ENCODE results near the gene RALGAPA2.
A peak's percentile ranks its signal among the peaks of the same experiment; 100 is the strongest.

Gene RALGAPA2

DNA sequence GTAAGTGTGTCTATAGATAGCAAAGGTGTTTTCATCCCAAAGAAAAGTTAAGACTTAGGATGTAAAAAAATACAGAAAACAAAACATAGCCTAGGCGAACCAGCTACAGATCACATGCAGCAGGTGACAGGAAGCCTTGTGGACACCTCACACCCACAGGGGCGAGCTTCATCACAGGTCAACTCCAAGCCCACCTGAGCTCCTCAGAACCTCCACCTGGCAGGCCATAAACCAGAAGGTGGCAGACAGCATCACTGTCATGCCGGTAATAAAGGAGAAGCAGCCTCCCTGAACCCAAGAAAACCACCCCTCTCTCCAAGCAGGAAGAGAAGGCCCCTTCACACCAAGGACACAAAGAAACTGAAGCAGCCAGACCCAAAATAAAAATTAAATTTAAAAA, 1.0 kb downstream of the RALGAPA2 start:
- no peaks in the 10 kb centered on the region for H3K27me3 ChIP-seq (ENCODE audit: insufficient read depth, low read length)
- H3K36me3 ChIP-seq (ENCODE audit: insufficient read depth, low read length), result no peaks in the 10 kb centered on the region
- H2AFZ ChIP-seq (ENCODE audit: low read depth, low read length), result peak overlapping the region; percentile 80
- H3K9me3 ChIP-seq (ENCODE audit: low read length), result no peaks in the 10 kb centered on the region
- peaks cover 16% of the 10 kb centered on the region for H3K4me1 ChIP-seq (ENCODE audit: insufficient read depth, low read length)
- H3K4me3 ChIP-seq (ENCODE audit: low read length), result peak overlapping the region; percentile 91

DNA sequence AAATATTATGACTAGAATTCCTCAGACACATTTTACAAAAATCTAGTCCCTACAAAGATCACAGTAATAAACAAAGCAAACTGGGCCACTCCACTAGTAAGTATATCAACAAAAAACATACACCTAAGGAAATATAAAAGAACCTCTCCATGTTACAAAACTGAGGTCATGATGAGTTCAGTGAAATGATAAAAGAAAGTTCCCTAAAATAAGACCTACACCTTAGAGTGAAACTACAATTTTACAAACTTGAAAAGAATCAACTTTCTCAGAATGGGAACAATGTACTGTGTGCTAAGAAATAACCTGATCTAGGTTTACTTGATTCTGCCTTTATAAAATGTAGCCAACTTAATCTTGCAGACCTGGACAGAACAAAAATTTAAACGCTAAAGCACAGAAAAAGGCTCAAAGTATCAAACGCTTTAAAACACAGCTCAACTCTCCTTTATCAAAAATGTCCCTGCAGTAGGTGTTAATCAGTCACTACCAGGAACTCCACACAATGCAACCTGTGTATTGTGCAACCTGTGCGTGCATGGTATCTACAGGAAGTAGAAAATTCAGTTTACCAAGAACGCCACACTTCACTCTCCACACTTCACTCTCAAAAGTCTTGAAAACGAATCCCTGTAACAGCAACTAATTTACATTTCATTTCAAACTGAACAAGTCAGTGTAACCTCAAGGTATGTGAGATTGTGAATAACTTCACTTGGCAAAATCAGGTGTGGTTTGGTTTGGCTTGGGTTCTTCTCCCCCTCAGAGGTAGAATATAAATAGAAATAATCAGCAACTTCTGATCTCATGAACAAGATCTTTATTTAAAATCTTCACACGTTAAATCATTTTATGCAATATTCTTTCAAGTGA, 1.8 kb downstream of the RALGAPA2 start:
- Histone ChIP-seq H2AFZ (ENCODE audit: low read depth, low read length) (no peak overlapping the region), H3K9me3 (ENCODE audit: low read length) (no peaks in the 10 kb centered on the region), H3K36me3 (ENCODE audit: insufficient read depth, low read length) (no peaks in the 10 kb centered on the region), H3K4me1 (ENCODE audit: insufficient read depth, low read length) (peaks cover 16% of the 10 kb centered on the region), H3K4me3 (ENCODE audit: low read length) (peak overlapping the region; percentile 91), H3K27me3 (ENCODE audit: insufficient read depth, low read length) (no peaks in the 10 kb centered on the region)

DNA sequence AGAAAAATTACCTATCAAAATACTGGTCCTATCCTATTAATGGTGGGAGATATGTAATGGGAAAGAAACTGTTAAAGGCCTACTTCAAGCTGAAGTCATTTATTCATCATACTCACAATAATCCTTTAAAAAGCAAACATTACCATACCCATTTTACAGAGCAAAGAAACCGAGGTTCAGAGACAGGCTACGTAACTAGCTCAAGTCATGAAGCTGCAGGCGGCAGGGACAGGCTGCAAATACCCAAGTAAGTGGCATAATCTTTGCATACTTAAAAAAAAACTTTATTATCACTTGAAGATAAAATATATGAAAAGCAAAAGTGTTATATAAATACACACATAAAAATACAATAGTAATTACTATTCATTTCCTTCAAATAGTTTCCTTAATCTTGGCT, 2.6 kb downstream of the RALGAPA2 start:
- H3K9me3 ChIP-seq (ENCODE audit: low read length), result no peaks in the 10 kb centered on the region
- H3K27me3 ChIP-seq (ENCODE audit: insufficient read depth, low read length), result no peaks in the 10 kb centered on the region
- H2AFZ ChIP-seq (ENCODE audit: low read depth, low read length), result no peak overlapping the region
- peaks cover 16% of the 10 kb centered on the region for H3K4me1 ChIP-seq (ENCODE audit: insufficient read depth, low read length)
- no peak overlapping the region for H3K4me3 ChIP-seq (ENCODE audit: low read length)
- no peaks in the 10 kb centered on the region for H3K36me3 ChIP-seq (ENCODE audit: insufficient read depth, low read length)

DNA sequence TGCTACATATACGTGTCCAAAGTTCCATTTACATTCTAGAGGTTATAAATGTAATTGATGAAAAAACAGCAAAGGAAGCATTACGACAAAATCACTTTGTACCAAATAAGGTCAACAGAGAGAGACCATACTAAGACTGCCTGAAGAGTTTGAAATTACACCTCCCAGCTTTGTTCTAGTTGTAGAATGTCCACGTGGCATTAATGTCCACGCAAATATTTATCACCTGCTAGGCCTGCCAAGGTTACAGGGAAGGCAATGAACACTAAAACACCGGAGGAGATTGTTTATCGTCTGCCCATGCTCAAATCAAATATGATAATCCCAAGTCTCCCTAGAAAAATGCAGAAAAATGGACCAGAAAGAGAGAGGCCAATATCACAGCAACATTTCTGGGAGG, 6.2 kb downstream of the RALGAPA2 start:
- H3K9me3 ChIP-seq (ENCODE audit: low read length), result no peaks in the 10 kb centered on the region
- H3K4me1 ChIP-seq (ENCODE audit: insufficient read depth, low read length), result peaks cover 9% of the 10 kb centered on the region
- no peak overlapping the region for H3K4me3 ChIP-seq (ENCODE audit: low read length)
- H2AFZ ChIP-seq (ENCODE audit: low read depth, low read length), result no peak overlapping the region
- no peaks in the 10 kb centered on the region for H3K27me3 ChIP-seq (ENCODE audit: insufficient read depth, low read length)
- H3K36me3 ChIP-seq (ENCODE audit: insufficient read depth, low read length), result no peaks in the 10 kb centered on the region

DNA sequence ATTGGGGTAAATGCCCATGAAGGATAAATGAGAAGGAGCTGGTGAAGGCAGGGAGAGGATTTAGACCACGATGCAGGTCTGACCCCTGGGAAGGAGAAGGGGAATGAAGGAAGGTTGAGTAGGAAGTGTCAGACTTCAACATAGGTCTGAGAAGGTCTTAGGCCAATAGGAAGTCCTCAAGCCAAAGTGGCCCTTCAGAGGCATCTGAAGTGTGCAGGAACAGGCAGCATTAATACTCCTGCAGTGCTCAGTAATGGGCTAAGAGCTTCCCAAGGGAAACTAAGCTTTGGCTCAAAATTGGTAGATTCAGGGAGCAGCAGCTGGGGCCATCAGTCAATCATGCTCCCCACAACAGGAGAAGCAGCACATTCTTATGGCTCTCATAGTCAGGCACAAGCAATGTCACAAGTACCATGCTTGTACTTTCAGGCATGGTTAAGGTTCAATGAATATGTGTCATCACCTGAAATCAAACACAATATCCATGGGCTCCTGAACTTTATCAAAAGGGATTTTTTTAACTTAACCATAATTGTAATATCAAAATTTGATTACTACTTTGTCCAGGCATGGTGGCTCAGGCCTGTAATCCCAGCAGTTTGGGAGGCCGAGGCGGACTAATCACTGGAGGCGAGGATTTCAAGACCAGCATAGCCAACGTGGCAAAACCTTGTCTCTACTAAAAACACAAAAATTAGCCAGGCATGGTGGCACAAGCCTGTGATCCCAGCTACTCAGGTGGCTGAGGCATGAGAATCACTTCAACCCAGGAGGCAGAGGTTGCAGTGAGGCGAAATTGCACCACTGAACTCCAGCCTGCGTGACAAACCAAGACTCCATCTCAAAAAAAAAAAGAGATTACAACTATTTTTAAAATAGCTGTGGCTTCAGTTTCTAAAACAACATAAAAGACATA, 9.9 kb downstream of the RALGAPA2 start:
- no peak overlapping the region for H2AFZ ChIP-seq (ENCODE audit: low read depth, low read length)
- no peaks in the 10 kb centered on the region for H3K27me3 ChIP-seq (ENCODE audit: insufficient read depth, low read length)
- H3K4me3 ChIP-seq (ENCODE audit: low read length), result no peak overlapping the region
- no peaks in the 10 kb centered on the region for H3K36me3 ChIP-seq (ENCODE audit: insufficient read depth, low read length)
- no peaks in the 10 kb centered on the region for H3K4me1 ChIP-seq (ENCODE audit: insufficient read depth, low read length)
- no peaks in the 10 kb centered on the region for H3K9me3 ChIP-seq (ENCODE audit: low read length)

DNA sequence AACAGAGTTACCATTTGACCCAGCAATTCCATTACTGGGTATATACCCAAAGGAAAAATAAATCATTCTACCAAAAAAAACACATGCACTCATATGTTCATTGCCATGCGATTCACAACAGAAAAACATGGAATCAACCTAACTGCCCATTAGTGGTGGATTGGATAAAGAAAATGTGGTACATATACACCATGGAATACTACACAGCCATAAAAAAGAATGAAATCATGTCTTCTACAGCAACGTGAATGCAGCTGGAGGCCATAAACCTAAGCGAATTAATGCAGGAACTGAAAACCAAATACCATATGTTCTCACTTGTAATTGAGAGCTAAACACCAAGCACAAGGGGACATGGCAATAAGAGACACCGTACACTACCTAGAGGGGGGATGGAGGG, 12.5 kb downstream of the RALGAPA2 start:
- H3K9me3 ChIP-seq (ENCODE audit: low read length), result no peaks in the 10 kb centered on the region

DNA sequence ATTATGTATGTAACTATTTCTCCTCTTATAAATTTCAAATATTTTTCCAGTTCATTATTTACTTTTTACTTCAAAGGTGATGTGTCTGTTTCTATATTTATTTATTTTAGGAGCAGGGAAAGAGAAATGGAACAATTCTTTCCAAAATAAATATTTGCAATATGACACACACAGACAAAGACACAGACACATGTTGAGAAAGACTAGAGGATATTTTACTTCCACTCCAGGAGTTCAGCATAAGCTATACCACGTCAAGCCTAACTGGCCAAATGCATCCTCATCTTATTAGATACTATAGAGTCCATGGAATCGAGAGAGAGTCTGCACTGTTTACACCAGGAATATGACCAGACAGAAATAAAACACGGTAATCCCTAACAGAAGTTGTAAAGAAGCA, 13.3 kb downstream of the RALGAPA2 start:
- Histone ChIP-seq H2AFZ (ENCODE audit: low read depth, low read length) (no peak overlapping the region), H3K36me3 (ENCODE audit: insufficient read depth, low read length) (no peaks in the 10 kb centered on the region), H3K27me3 (ENCODE audit: insufficient read depth, low read length) (no peaks in the 10 kb centered on the region), H3K4me3 (ENCODE audit: low read length) (no peak overlapping the region), H3K4me1 (ENCODE audit: insufficient read depth, low read length) (no peaks in the 10 kb centered on the region), H3K9me3 (ENCODE audit: low read length) (no peaks in the 10 kb centered on the region)

More for the DNA sequence above, 12.5 kb downstream of the RALGAPA2 start:
- no peak overlapping the region for H2AFZ ChIP-seq (ENCODE audit: low read depth, low read length)
- no peaks in the 10 kb centered on the region for H3K27me3 ChIP-seq (ENCODE audit: insufficient read depth, low read length)
- no peak overlapping the region for H3K4me3 ChIP-seq (ENCODE audit: low read length)
- H3K4me1 ChIP-seq (ENCODE audit: insufficient read depth, low read length), result no peaks in the 10 kb centered on the region
- H3K36me3 ChIP-seq (ENCODE audit: insufficient read depth, low read length), result no peaks in the 10 kb centered on the region

DNA sequence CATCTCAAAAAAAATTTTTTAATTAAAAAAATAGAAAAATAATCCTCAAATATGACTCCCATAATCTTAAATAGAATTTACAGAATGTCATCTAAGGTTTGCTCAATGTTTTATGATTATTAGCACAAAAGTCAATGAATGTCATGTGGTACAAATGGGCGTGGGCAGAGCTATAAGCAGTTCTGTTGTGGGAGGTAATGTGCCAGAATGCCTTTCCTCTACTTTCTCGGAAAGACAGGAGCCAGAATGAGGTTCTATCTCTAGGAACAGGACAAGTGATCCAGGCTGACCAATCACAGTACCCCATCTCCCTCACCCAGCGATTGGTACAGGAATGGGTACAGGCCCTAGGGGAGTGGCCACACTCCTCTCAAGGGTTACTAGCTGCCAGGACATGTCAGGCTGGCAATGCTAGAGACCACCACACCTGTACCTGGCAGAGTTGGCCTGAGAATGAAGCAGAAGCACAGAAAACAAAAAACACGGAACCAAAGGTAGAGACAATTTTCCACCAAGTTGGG, 15.1 kb downstream of the RALGAPA2 start:
- H3K9me3 ChIP-seq (ENCODE audit: low read length), result no peaks in the 10 kb centered on the region
- H3K27me3 ChIP-seq (ENCODE audit: insufficient read depth, low read length), result no peaks in the 10 kb centered on the region
- H3K4me3 ChIP-seq (ENCODE audit: low read length), result no peak overlapping the region
- no peaks in the 10 kb centered on the region for H3K4me1 ChIP-seq (ENCODE audit: insufficient read depth, low read length)
- H3K36me3 ChIP-seq (ENCODE audit: insufficient read depth, low read length), result no peaks in the 10 kb centered on the region
- H2AFZ ChIP-seq (ENCODE audit: low read depth, low read length), result no peak overlapping the region

DNA sequence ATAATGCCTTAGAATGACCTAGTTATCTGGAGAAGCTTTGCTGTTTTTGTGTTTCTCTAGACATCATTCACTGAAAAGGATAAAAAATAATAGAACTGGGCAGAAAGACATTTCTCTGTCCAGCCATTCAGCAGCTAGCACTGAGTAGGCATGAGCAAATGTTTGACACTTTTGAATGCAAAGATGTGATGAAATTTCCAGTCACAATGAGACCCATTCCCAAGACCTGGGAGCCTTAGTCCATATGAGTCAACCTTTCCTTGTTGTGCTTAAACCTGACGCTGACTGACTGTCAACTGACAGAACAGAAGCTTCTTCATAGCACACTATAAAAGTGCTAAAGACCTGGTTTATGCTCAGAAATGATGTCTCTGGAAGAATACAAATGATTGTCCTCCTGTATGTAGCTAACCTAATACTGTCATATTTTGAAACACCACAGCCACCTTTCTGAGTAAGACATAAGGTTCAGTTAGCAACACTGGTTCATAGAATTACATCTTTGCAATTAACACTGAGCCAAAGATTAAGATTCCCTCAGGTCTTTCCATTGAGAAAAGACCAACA, 17.1 kb downstream of the RALGAPA2 start:
- Histone ChIP-seq H3K36me3 (ENCODE audit: insufficient read depth, low read length) (no peaks in the 10 kb centered on the region), H3K4me3 (ENCODE audit: low read length) (no peak overlapping the region), H3K27me3 (ENCODE audit: insufficient read depth, low read length) (no peaks in the 10 kb centered on the region), H3K4me1 (ENCODE audit: insufficient read depth, low read length) (no peaks in the 10 kb centered on the region), H2AFZ (ENCODE audit: low read depth, low read length) (no peak overlapping the region), H3K9me3 (ENCODE audit: low read length) (no peaks in the 10 kb centered on the region)

DNA sequence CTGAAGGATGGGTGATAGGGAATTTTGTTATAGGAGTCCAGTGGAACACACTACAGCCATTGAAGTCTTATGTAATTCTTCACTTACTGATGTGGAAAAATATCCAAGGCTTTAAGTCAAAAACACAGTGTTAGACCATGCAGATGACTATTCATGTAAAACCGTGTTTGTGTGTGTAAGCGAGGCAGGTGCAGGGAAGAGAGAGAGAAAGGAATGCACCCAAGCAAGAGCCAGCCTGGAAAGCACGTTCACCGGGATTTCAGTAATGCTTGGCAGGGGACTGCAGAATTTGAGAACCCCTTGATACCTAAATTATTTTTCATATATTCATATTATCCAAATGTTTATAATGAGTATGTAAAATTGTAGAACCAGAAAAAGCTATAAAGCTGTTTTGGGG, 17.9 kb downstream of the RALGAPA2 start:
- H2AFZ ChIP-seq (ENCODE audit: low read depth, low read length), result no peak overlapping the region
- no peaks in the 10 kb centered on the region for H3K36me3 ChIP-seq (ENCODE audit: insufficient read depth, low read length)
- no peak overlapping the region for H3K4me3 ChIP-seq (ENCODE audit: low read length)
- H3K9me3 ChIP-seq (ENCODE audit: low read length), result no peaks in the 10 kb centered on the region
- no peaks in the 10 kb centered on the region for H3K27me3 ChIP-seq (ENCODE audit: insufficient read depth, low read length)
- no peaks in the 10 kb centered on the region for H3K4me1 ChIP-seq (ENCODE audit: insufficient read depth, low read length)

DNA sequence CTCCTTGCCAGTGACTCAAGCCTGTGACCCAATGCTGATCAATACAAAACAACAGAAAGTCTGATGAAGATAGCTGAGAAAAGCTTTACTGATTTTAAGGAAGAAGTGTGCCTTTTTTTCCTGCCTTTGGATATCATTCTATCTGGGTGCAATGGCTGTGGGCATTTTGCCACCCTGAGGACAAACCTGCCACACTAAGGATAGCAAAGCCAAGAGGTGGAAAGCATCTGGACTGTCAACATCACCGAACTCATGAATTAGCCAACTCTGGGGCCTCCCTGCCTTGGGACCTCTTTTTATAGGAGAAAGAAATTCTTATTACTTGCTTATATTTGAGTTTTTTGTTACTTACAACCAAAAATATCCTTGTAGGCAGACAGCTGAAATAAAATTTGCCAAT, 19.9 kb downstream of the RALGAPA2 start:
- Histone ChIP-seq H3K4me3 (ENCODE audit: low read length) (no peak overlapping the region), H3K4me1 (ENCODE audit: insufficient read depth, low read length) (no peaks in the 10 kb centered on the region), H3K27me3 (ENCODE audit: insufficient read depth, low read length) (no peaks in the 10 kb centered on the region), H3K36me3 (ENCODE audit: insufficient read depth, low read length) (no peaks in the 10 kb centered on the region), H3K9me3 (ENCODE audit: low read length) (no peaks in the 10 kb centered on the region), H2AFZ (ENCODE audit: low read depth, low read length) (no peak overlapping the region)

DNA sequence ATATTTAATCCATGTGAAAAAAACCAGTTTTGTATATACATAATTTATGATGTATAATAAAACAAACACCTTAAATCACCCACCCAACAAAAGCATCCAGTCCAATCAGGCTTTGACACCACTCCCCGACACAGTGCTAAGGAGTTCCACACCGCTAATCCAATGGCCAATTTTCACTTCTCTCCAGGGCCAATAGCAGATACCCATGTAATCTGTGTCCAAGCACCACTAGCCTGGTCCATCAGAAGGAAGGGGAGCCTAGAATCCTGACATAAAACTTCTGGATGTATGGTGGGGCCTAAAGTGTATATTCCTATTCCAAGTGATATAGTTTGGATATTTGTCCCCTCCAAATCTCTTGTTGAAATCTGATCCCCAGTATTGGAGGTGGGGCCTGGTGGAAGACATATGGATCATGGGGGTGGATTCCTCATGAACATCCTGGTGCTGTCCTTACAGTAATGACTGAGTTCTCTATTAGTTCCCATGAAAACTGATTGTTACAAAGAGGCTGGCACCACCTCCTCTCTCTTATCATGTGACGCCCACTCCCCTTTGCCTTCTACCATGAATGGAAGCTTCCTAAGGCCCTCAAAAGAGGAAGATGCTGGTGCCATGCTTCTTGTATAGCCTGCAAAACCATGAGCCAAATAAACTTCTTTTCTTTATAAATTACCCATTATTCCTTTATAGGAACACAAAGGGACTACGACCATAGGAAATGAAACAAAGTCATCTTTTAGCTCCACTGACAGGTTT, 20.8 kb downstream of the RALGAPA2 start:
- no peaks in the 10 kb centered on the region for H3K36me3 ChIP-seq (ENCODE audit: insufficient read depth, low read length)
- H3K27me3 ChIP-seq (ENCODE audit: insufficient read depth, low read length), result no peaks in the 10 kb centered on the region
- no peaks in the 10 kb centered on the region for H3K9me3 ChIP-seq (ENCODE audit: low read length)
- no peak overlapping the region for H3K4me3 ChIP-seq (ENCODE audit: low read length)
- no peak overlapping the region for H2AFZ ChIP-seq (ENCODE audit: low read depth, low read length)
- no peaks in the 10 kb centered on the region for H3K4me1 ChIP-seq (ENCODE audit: insufficient read depth, low read length)
